Smooth muscle cell (in vitro differentiated cells): Measurements from ENCODE around the gene CTBS. TPM values are rescaled to one million over a fixed set of nuclear protein-coding genes. Genes with fewer than 3 reads are reported as not detected.
A peak's percentile ranks its signal among the peaks of the same experiment; 100 is the strongest.

Experiments
- DNase-seq: peaks from one replicate; lab custom pipeline; 2025; ENCODE audit not compliant: unreplicated experiment; lab: John Stamatoyannopoulos, UW
- H2AFZ ChIP-seq: fragments of 200-600 bp; sonication (generic); 2 replicates; pipeline ENCODE4 v1.6.0; 2016; ENCODE audit warnings: antibody characterized with exemption, low read depth, mild to moderate bottlenecking
- H3F3A ChIP-seq: fragments of 200-600 bp; sonication (generic); 2 replicates; pipeline ENCODE4 v1.6.0; 2017; ENCODE audit warnings: antibody characterized with exemption, low read depth
- H3K27ac ChIP-seq: fragments of 200-600 bp; sonication (generic); 2 replicates; pipeline ENCODE4 v1.5.1; 2016; ENCODE audit warnings: low read depth, mild to moderate bottlenecking
- H3K27me3 ChIP-seq: fragments of 200-600 bp; sonication (generic); 2 replicates; pipeline ENCODE4 v1.6.1; 2016; ENCODE audit warnings: low read depth, mild to moderate bottlenecking
- H3K36me3 ChIP-seq: fragments of 200-600 bp; sonication (generic); 2 replicates; pipeline ENCODE4 v1.5.1; 2016; ENCODE audit warnings: low read depth
- H3K4me1 ChIP-seq: fragments of 200-600 bp; sonication (generic); 2 replicates; pipeline ENCODE4 v1.5.1; 2016; ENCODE audit warnings: low read depth
- H3K4me2 ChIP-seq: fragments of 200-600 bp; sonication (generic); 2 replicates; pipeline ENCODE4 v1.6.0; 2016; ENCODE audit warnings: mild to moderate bottlenecking
- H3K4me3 ChIP-seq: fragments of 200-600 bp; sonication (generic); 2 replicates; pipeline ENCODE4 v1.5.1; 2016; ENCODE audit warnings: mild to moderate bottlenecking
- H3K79me2 ChIP-seq: fragments of 200-600 bp; sonication (generic); 2 replicates; pipeline ENCODE4 v1.6.0; 2016; ENCODE audit warnings: low read depth, mild to moderate bottlenecking
- H3K9ac ChIP-seq: fragments of 200-600 bp; sonication (generic); 2 replicates; pipeline ENCODE4 v1.6.0; 2016; ENCODE audit warnings: low read depth
- H3K9me3 ChIP-seq: fragments of 200-600 bp; sonication (generic); replicated peaks from 2 replicates; pipeline ENCODE4 v1.5.1; 2016; ENCODE audit warnings: low read depth
- H4K20me1 ChIP-seq: fragments of 200-600 bp; sonication (generic); 2 replicates; pipeline ENCODE4 v1.6.0; 2016; ENCODE audit warnings: low read depth
- WGBS: methylation state at CpG from one replicate; pipeline ENCODE4 v1.1.7; 2016; ENCODE audit warnings: low lambda C conversion rate; 5-methylcytosine and 5-hydroxymethylcytosine counted together
- polyA plus RNA-seq: library from polyadenylated mRNA; unstranded; fragments of >200 nt; fragmentation: Nextera tagmentation; extraction: Ambion mirVana; gene quantifications from 2 replicates; pipeline ENCODE4 v1.2.1, GENCODE V29; 2016
- total RNA-seq: library from RNA; depleted of rRNA; stranded (reverse); fragments of >200 nt; gene quantifications from 2 replicates; pipeline ENCODE4 v1.2.3, GENCODE V29; 2014
- TF ChIP-seq, protein P1 (sequence below): fragments of 200-600 bp; sonication (generic); IDR thresholded peaks from 2 replicates; pipeline ENCODE4 v1.5.1; 2017; ENCODE audit warnings: borderline replicate concordance, mild to moderate bottlenecking, antibody characterized with exemption; ENCODE audit not compliant: insufficient read depth, poor library complexity, severe bottlenecking

Gene CTBS
- total and polyA plus RNA-seq, 2 experiments from 2014 or later: 34.6 to 37.7 TPM

DNA sequence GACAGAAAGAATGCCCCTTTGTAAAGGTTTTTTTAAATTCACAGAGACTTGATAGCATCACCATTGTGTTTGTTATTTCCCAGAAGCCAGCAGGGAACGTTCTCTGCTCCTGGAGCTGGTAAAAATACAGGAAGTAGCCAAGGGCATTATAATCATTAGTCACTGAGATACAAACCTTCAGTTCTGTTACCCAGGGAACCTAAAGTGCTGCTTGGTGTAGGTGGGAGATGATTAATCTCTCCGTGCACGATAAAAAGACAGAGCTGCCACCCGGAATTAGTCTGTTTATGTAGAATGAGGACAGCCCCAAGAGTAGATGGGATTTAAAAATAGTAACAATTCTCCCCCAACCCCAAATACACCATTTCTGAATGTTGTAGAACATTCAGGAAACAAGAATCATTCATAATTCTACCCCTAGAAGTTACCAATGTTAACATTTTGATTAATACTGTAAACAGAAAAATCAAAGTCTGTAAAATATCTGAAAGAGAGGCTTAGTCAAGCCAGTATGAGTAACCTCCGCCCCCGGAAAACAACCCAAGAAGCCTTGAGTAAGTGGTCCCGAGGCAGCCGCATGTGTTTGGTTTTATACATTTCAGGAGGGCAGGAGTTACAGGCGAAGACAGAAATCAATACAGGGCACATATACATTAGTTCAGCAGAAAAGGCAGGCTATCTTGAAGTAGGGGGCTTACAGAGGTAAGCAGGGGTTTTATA is 45.3 kb upstream of the CTBS start:
- Histone ChIP-seq H3K27ac (peak overlapping the region; percentile 99), H4K20me1 (no peaks in the 10 kb centered on the region), H3K36me3 (no peaks in the 10 kb centered on the region), H2AFZ (peak overlapping the region; percentile 80), H3K4me1 (peaks cover 3% of the 10 kb centered on the region), H3K27me3 (no peaks in the 10 kb centered on the region), H3K9me3 (no peaks in the 10 kb centered on the region), H3K79me2 (no peaks in the 10 kb centered on the region), H3K4me2 (peak overlapping the region; percentile 87), H3K9ac (peak overlapping the region; percentile 88), H3F3A (peaks cover 6% of the 10 kb centered on the region), H3K4me3 (peak overlapping the region; percentile 65)
- TF ChIP-seq, protein P1, sequence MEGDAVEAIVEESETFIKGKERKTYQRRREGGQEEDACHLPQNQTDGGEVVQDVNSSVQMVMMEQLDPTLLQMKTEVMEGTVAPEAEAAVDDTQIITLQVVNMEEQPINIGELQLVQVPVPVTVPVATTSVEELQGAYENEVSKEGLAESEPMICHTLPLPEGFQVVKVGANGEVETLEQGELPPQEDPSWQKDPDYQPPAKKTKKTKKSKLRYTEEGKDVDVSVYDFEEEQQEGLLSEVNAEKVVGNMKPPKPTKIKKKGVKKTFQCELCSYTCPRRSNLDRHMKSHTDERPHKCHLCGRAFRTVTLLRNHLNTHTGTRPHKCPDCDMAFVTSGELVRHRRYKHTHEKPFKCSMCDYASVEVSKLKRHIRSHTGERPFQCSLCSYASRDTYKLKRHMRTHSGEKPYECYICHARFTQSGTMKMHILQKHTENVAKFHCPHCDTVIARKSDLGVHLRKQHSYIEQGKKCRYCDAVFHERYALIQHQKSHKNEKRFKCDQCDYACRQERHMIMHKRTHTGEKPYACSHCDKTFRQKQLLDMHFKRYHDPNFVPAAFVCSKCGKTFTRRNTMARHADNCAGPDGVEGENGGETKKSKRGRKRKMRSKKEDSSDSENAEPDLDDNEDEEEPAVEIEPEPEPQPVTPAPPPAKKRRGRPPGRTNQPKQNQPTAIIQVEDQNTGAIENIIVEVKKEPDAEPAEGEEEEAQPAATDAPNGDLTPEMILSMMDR: no peak
- 18% methylated on average over 9 of the region's 9 CpGs for WGBS
- DNase-seq: no peak

DNA sequence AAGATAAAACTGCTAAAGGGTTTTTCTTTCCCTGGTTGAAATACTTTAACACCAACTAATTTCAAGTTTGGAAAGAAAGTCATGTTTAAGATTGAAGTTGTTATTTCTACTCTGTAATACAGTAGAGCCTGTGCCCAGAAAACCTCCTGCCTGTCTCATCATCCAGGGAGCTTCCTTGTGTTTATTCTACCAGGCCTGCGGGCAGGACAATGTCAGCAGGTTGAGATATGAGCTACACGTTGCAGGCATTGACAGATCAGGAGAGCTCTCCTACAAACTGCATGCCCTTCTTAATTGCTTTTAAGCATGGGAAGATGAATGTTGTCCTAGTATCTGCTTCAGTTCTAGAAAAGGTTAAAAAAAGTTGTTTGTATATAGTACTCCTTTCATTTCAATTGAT is 43.1 kb upstream of the CTBS start:
- Histone ChIP-seq H3K36me3 (no peaks in the 10 kb centered on the region), H2AFZ (no peak overlapping the region), H4K20me1 (no peaks in the 10 kb centered on the region), H3K4me1 (peaks cover 10% of the 10 kb centered on the region), H3K9me3 (peaks cover 8% of the 10 kb centered on the region), H3K27me3 (no peaks in the 10 kb centered on the region), H3K79me2 (no peaks in the 10 kb centered on the region), H3K27ac (no peak overlapping the region), H3K4me3 (no peak overlapping the region), H3K4me2 (no peak overlapping the region), H3F3A (peaks cover 6% of the 10 kb centered on the region), H3K9ac (no peak overlapping the region)
- TF ChIP-seq, protein P1: no peak
- no peak for DNase-seq
- 45% methylated on average over 2 of the region's 2 CpGs for WGBS

DNA sequence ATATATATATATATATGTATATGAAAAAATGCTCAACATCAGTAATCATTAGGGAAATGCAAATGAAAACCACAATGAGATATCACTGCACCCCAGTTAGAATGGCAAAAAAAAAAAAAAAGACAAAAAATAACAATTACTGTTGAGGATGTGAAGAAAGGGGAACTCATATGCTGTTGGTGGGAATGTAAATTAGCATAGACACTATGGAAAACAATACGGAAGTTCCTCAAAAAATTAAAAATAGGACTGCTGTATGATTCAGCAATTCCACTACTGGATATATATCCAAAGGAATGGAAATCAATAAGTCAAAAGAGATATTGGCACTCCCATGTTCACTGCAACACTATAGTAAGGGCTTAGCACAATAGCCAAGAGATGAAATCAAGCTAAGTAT is 41.5 kb upstream of the CTBS start:
- no peak overlapping the region for H3K9ac ChIP-seq
- H3K4me2 ChIP-seq: no peak overlapping the region
- peaks cover 8% of the 10 kb centered on the region for H3K9me3 ChIP-seq
- H3K79me2 ChIP-seq: no peaks in the 10 kb centered on the region
- H3F3A ChIP-seq: peaks cover 6% of the 10 kb centered on the region
- H3K36me3 ChIP-seq: no peaks in the 10 kb centered on the region
- TF ChIP-seq, protein P1: no peak
- no peak overlapping the region for H2AFZ ChIP-seq
- H3K27me3 ChIP-seq: no peaks in the 10 kb centered on the region
- H3K4me3 ChIP-seq: no peak overlapping the region
- H3K27ac ChIP-seq: no peak overlapping the region
- WGBS: 96% methylated on average over 1 of the region's 1 CpG
- H3K4me1 ChIP-seq: peaks cover 16% of the 10 kb centered on the region
- no peak for DNase-seq
- no peaks in the 10 kb centered on the region for H4K20me1 ChIP-seq

DNA sequence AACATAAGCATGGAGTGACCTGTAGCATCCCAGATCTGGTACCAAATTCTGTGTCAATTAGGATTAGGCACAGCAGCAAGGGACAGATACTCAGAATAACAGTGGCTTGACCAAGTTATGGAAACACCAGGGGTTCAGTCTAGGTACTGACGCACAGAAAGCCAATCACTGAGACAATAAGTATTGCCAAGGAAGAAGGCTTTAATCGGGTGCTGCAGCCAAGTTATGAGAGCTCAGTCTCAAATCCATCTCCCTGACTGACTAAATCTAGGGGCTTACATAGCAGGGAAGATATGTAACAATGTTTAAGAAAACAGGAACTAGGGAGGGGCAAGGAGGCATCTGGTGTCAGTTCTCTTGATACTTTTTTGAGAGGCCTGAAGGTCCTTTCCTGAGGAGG is 39.6 kb upstream of the CTBS start:
- no peak overlapping the region for H3K4me3 ChIP-seq
- peaks cover 12% of the 10 kb centered on the region for H3K4me1 ChIP-seq
- H3K9ac ChIP-seq: no peak overlapping the region
- no peaks in the 10 kb centered on the region for H3K27me3 ChIP-seq
- no peaks in the 10 kb centered on the region for H3K36me3 ChIP-seq
- no peak for DNase-seq
- H3K79me2 ChIP-seq: no peaks in the 10 kb centered on the region
- H3K4me2 ChIP-seq: no peak overlapping the region
- 98% methylated on average over 2 of the region's 2 CpGs for WGBS
- H4K20me1 ChIP-seq: no peaks in the 10 kb centered on the region
- peaks cover 8% of the 10 kb centered on the region for H3K9me3 ChIP-seq
- no peak overlapping the region for H2AFZ ChIP-seq
- H3K27ac ChIP-seq: no peak overlapping the region
- TF ChIP-seq, protein P1: no peak
- no peaks in the 10 kb centered on the region for H3F3A ChIP-seq
